GM19328 (cell line): ENCODE measurements around the gene GPC3.

Experiments
- ATAC-seq: cut with Tn5 transposase; IDR thresholded peaks from one replicate; pipeline ENCODE4 v1.9.1; 2021; ENCODE audit warnings: mild to moderate bottlenecking, moderate library complexity; ENCODE audit not compliant: unreplicated experiment

Gene GPC3

DNA sequence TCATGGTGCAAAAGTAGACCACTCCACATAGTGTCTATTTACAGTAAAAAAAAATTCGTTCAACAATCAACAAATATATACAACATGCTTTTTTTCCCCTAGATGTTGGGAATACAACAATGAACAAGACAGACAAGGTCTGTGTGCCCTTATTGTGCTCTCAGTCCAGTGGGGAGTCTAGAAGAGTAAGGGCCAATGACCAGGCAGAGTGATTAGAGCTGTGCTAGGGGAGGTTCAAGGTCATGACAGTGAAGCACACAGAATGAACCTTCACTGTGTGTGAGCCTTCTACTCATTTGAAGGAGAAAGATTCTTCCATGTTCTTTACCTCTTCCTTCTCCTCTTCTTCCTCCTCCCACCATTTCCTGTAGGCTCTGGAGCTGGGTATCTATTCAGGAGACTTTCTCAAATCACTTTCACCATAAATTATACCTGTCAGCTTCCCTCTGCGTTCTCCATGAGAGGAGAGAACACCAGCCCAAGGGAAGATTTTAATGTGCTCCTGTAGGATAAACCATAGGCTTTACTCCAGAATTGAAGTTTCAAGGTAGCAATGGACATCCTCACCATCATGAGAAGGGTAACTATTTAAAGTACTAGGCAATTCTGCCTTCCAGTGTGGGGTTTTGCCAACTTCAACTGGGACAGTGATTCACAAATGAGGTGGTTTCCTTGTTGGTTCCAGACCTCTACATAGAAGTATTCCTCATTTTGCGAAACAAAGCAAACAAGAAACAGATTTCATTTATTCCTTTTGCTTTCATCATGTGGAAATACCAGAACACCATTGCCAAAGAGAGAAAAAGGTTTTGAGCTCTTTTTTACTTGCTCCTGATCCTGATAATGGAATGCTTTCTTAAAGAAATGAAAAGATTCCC is 323.2 kb downstream of the GPC3 start:
- ATAC-seq: no peak

- ATAC-seq: no peak
Observed at GRCh38 chrX:133660281-133660680, 325.1 kb downstream of the GPC3 start.

DNA sequence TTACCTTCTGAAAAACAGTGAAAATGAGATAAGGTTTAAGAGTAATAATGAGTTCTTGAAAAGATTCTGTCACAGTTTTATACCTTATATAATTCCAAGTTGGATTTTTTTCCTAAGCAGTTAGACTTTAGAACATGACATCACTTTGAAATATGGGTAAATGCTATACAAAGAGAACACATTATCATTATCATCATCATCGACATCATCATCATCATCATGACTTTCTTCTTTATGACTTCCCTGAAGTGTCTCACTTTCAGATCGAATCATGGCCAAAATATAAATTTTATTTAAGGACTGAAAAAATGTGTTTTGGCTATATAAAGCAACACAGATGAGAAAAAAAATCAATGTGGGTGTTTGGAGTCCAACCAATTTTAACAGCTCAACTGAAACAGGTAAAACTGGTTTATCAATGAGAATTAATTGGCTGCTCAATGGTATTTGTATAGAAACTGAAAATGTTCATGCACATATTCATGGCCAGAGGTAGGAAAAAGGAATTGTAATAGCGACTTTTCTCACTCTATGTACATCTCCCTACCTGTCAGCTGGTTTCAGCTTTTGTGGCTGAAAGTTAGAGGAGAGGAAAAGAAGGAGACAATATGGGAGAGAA is 327.0 kb downstream of the GPC3 start:
- no peak for ATAC-seq

DNA sequence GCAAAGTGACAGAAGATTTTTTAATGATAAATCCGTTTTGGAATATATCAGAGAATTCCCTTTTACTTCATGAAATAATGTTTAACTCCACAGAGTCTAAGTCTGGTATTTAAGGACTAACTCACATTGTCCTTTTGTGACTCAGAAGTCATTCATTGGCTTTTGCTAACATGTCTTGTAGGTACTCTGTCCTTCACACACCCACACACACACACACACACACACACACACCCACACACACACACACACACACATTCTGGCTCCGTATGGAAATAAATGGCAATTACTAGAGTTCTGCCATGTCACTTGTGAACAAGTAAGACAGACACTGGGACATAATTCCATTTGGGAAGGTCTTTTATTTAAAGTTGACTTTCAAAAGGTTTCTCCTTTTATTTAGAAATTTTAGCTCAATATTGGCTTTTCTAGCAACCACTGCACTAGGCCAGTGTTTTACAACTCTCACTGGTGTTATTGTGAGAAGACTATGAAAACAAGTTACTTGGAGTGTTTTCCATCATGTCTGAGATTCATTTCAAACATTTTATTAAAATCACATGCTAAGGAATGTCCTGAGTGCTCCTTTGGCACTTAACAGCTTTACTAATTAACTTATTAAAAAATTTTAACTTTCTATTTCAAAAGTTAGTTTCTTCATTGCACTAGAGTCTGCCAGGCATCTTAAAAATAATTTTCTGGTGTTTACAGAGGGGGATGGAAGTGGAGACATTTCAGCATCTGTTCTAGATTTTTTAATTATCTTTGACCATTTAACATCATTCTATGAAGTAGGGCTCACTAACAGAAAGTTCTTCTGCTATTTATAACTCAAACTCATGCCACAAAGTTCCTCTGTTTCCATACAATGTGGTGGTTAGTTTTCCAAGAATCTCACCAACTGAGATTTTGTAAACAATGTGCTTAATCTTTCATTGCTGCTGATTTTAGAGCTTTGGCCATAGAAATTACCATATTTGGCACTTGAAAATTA is 329.8 kb downstream of the GPC3 start:
- no peak for ATAC-seq

GRCh38 chrX:133654811-133655210 is 330.6 kb downstream of the GPC3 start:
- ATAC-seq: no peak

DNA sequence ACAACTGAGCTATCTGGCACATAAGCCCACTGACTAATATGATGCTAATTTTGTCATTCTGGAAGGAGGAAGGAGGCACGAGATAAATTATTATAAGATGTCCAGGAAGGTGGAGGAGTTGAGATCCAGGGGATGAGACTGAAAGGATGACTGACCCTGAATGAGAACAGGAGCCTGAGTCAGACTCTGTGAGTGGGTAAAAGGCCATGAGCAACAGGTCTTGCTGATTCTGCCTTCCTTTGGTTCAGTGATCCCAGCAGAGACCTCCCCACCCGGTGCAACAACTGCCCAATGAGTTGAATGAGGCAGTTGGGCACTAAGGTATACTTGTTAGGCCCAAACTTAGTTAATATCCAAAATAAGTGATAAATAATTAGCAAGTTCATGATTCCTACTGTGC is 332.0 kb downstream of the GPC3 start:
- no peak for ATAC-seq

GRCh38 chrX:133652185-133652584 is 333.2 kb downstream of the GPC3 start:
- ATAC-seq: no peak

DNA sequence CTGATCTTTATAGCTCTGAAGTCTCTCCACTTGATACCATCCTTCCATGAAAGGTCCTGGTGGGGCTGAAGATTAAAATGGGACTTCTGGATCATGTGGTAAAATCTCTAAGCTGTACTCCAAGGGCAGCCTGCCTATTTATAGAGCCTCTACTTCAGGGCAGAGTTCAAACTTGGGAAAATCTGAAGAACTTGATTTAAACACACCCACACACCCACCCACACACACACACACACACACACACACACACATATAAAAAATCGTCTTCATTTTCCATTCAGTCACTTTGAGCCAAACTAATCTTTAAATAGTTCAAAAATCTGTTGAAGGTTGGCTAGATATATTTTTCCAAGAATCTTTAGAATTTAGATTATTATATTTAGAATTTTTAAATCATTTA is 335.2 kb downstream of the GPC3 start:
- ATAC-seq: no peak

DNA sequence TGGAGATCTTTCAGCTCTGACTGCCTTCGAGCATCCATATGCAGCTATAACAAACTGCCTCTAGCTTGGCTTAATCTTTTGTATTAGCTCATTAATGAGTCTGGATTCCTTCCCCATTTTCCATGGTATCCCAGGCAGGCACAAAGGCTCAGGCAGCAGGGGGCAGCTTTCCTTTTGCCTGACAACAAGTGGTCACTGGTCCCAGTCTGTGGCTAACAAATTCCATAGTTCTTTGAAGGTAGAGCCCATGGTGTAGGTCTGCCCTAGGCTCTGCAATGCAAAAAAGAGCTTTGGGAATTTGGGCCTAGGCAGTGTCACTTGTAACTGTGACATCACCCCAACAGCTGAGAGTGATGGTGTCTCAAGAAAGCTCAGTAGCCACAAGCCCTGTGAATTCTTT is 335.7 kb downstream of the GPC3 start:
- ATAC-seq: no peak

GRCh38 chrX:133648594-133648993 is 336.8 kb downstream of the GPC3 start:
- no peak for ATAC-seq

DNA sequence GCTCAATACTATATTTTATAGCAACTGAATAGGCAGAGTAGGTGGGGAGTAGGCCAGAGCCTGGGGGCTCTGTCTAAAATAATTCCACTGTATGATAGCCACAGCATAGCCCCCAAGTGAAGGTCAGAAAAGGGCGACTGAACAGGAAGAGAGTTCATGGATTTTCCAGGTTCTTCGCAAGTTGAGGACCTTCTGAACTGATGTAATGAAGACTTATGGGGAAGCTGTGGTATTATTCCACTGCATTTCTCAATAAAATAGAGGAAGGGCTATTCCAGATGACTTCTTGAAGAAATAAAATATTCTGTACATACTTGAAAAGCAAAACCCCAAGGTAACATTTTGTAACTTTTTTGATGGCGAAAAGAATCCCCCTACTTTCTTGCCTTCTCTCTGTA is 338.7 kb downstream of the GPC3 start:
- no peak for ATAC-seq

DNA sequence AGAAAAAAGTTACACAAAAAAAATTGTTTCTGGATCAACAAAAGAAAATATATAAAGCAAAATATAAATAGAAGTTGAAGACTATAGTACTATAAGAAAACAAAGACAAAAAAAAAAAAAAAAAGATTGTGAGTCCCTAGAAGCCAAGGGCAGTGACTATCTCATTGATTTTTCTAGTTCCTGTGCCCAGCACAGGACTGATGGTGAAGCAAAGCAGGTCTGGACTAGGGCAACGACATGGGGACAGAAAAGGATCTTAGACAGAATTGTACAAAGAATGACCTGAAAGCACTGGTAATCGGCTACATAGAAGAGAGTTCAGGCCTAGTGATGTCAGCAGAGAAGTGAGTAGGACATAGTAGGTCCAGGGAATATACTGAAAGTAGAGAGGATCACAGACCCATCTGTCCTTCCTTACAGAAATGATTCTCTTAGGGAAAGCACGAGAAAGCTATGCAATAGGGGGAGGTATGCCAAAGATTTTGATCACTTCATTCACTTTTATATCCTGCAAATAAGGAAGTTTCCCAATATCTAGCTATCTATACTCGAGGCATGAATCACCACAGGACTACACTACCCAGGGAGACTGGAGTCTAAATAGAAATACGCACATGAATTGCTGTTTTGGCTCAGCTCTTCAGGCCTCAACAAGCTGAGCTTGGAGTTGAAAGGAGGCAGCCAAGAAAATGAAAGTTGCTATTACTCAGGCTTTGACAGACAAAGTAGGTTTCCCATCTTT is 339.2 kb downstream of the GPC3 start:
- no peak for ATAC-seq

- ATAC-seq: no peak
Observed at GRCh38 chrX:133645256-133645655, 340.1 kb downstream of the GPC3 start.

GRCh38 chrX:133640161-133641015 is 345.0 kb downstream of the GPC3 start:
- no peak for ATAC-seq

- no peak for ATAC-seq
Observed at GRCh38 chrX:133639726-133640125, 345.7 kb downstream of the GPC3 start.

DNA sequence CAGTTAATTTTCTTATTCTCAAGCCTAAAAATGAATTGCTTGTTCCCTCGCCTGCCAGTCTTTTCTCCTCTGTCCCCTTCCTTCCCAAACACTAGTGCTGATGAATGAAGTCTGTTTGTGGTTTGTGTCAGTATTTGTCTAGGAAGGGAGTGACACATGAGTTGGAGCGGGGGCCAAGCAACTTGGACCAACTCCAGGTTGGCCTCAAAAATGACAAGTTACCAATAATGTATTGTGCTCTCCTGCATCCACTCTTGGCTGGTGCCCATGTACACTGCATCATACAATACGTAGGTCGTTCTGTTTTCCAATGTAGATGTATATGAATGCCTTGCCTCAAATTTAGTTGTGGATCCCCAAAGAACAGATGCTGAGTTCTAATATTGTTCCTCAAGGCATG is 347.1 kb downstream of the GPC3 start:
- ATAC-seq: no peak

- ATAC-seq: no peak
Observed at GRCh38 chrX:133637765-133638164, 347.6 kb downstream of the GPC3 start.

GRCh38 chrX:133636009-133636408 is 349.4 kb downstream of the GPC3 start:
- no peak for ATAC-seq

DNA sequence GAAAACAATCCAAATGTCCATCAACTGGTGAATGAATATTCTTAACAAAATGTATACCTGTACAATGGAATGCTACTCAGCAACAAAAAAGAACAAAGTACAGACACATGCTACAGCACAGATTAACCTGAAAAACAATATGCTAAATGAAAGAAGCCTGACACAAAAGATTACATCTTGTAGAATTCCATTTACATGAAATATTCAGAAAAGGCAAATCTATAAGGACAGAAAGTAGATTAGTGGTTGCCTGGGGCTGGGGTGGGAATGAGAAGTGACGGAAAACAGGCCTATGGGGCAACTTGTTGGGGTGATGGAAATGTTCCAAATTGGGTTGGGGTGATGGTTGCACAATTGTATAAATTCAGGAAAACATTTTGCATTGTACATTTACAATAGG is 351.0 kb downstream of the GPC3 start:
- no peak for ATAC-seq

- ATAC-seq: no peak
Observed at GRCh38 chrX:133633950-133634349, 351.4 kb downstream of the GPC3 start.
